Glomerular visceral epithelial cell (primary cell): ENCODE measurements around the gene WDFY2.

Experiments used
- DNase-seq: peaks from one replicate; pipeline ENCODE4 v3.0.0-alpha.2; 2016; ENCODE audit errors: extremely low spot score

WDFY2 gene

GRCh38 chr13:51739027-51739764 is 154.9 kb downstream of the WDFY2 start:
- no peak for DNase-seq

GRCh38 chr13:51740698-51741097 is 156.4 kb downstream of the WDFY2 start:
- no peak for DNase-seq

- no peak for DNase-seq
Measured at GRCh38 chr13:51742031-51742430, 157.8 kb downstream of the WDFY2 start.

GRCh38 chr13:51742611-51743010 is 158.3 kb downstream of the WDFY2 start:
- DNase-seq: no peak

GRCh38 chr13:51745243-51745642 is 161.0 kb downstream of the WDFY2 start:
- no peak for DNase-seq

GRCh38 chr13:51746802-51747201 is 162.5 kb downstream of the WDFY2 start:
- no peak for DNase-seq

- DNase-seq: no peak
Measured at GRCh38 chr13:51747438-51748434, 163.5 kb downstream of the WDFY2 start.

- DNase-seq: no peak
Measured at GRCh38 chr13:51756651-51757050, 172.4 kb downstream of the WDFY2 start.

- DNase-seq: no peak
Measured at GRCh38 chr13:51758691-51759090, 174.4 kb downstream of the WDFY2 start.

GRCh38 chr13:51759240-51759639 is 175.0 kb downstream of the WDFY2 start:
- no peak for DNase-seq

- DNase-seq: no peak
Measured at GRCh38 chr13:51760592-51760991, 176.3 kb downstream of the WDFY2 start.

GRCh38 chr13:51761643-51762350 is 177.5 kb downstream of the WDFY2 start:
- DNase-seq: no peak

- no peak for DNase-seq
Measured at GRCh38 chr13:51763486-51763885, 179.2 kb downstream of the WDFY2 start.

- peak; percentile 78 for DNase-seq
Measured at GRCh38 chr13:51764184-51765141, 180.2 kb downstream of the WDFY2 start.

- DNase-seq: no peak
Measured at GRCh38 chr13:51765142-51765515, 180.9 kb downstream of the WDFY2 start.

GRCh38 chr13:51767100-51767499 is 182.8 kb downstream of the WDFY2 start:
- no peak for DNase-seq

GRCh38 chr13:51768378-51768921 is 184.2 kb downstream of the WDFY2 start:
- DNase-seq: no peak

- no peak for DNase-seq
Measured at GRCh38 chr13:51768976-51769375, 184.7 kb downstream of the WDFY2 start.

- no peak for DNase-seq
Measured at GRCh38 chr13:51769455-51770127, 185.3 kb downstream of the WDFY2 start.

GRCh38 chr13:51770160-51770559 is 185.9 kb downstream of the WDFY2 start:
- no peak for DNase-seq
